HEK293 (cell line): ENCODE results near the gene MAP7D1.

Experiments used
- CTCF ChIA-PET: fragments of 350-600 bp; formaldehyde crosslinking; extraction: SDS; loops from one replicate; lab custom pipeline; 2021; ENCODE audit warnings: antibody characterized with exemption; lab: Yijun Ruan, JAX
- POLR2A ChIA-PET: fragments of 300-600 bp; formaldehyde crosslinking; extraction: SDS; loops from one replicate; lab custom pipeline; 2020; ENCODE audit warnings: antibody characterized with exemption, inconsistent platforms; lab: Yijun Ruan, JAX
- H3K27ac ChIP-seq: fragments of 200-500 bp; sonication (Bioruptor generic); 2 replicates; pipeline ENCODE4 v1.5.1; 2014; ENCODE audit warnings: low read depth, low read length, control low read depth, inconsistent platforms; ENCODE audit errors: extremely low read depth
- H3K36me3 ChIP-seq, 2 experiments: fragments of 200-500 bp in 1 of 2; sonication (Bioruptor generic) in 1 of 2; 1 replicate in 1 of 2; 2 replicates in 1 of 2; pipeline ENCODE4 v1.5.1; 2014 to 2017; ENCODE audit warnings: inconsistent platforms in 2 of 2, low read length in 2 of 2; ENCODE audit not compliant: control insufficient read depth in 2 of 2, insufficient read depth in 1 of 2
- H3K4me1 ChIP-seq: fragments of 200-500 bp; sonication (Bioruptor generic); 2 replicates; pipeline ENCODE4 v1.5.1; 2014; ENCODE audit warnings: mild to moderate bottlenecking, low read length, inconsistent platforms; ENCODE audit not compliant: control insufficient read depth, insufficient read depth
- H3K4me3 ChIP-seq: 2 replicates; pipeline ENCODE4 v1.5.1; 2011; ENCODE audit warnings: low read depth, mild to moderate bottlenecking, control low read depth, low read length, moderate library complexity
- H3K9me3 ChIP-seq: fragments of 200-500 bp; sonication (Bioruptor generic); 2 replicates; pipeline ENCODE4 v1.5.1; 2014; ENCODE audit warnings: low read depth, low read length, inconsistent platforms; ENCODE audit not compliant: control insufficient read depth, insufficient read depth
- PRDM10 ChIP-seq: fragments of 450-650 bp; formaldehyde crosslinking; IDR thresholded peaks from 2 replicates; pipeline ENCODE4 v1.5.1; 2016; ENCODE audit warnings: missing biosample characterization, missing genetic modification characterization
- YY2 ChIP-seq: fragments of 450-650 bp; formaldehyde crosslinking; IDR thresholded peaks from 2 replicates; pipeline ENCODE4 v1.5.1; 2016; ENCODE audit warnings: missing biosample characterization, missing genetic modification characterization
- ZBTB17 ChIP-seq: fragments of 450-650 bp; formaldehyde crosslinking; IDR thresholded peaks from 2 replicates; pipeline ENCODE4 v1.5.1; 2016; ENCODE audit warnings: missing biosample characterization, missing genetic modification characterization
- ZNF112 ChIP-seq: fragments of 450-650 bp; formaldehyde crosslinking; IDR thresholded peaks from 2 replicates; pipeline ENCODE4 v1.5.0; 2017; ENCODE audit warnings: missing biosample characterization, missing genetic modification characterization
- ZNF121 ChIP-seq: fragments of 450-650 bp; formaldehyde crosslinking; IDR thresholded peaks from 2 replicates; pipeline ENCODE4 v1.5.1; 2016; ENCODE audit warnings: missing biosample characterization, missing genetic modification characterization
- ZNF174 ChIP-seq: fragments of 450-650 bp; formaldehyde crosslinking; IDR thresholded peaks from 2 replicates; pipeline ENCODE4 v1.5.0; 2017; ENCODE audit warnings: missing biosample characterization, mild to moderate bottlenecking, missing genetic modification characterization
- ZNF274 ChIP-seq, 2 experiments: fragments of 200-500 bp in 1 of 2; fragments of 450-650 bp in 1 of 2; sonication (Bioruptor generic) in 1 of 2; formaldehyde crosslinking in 1 of 2; IDR thresholded peaks; 2 replicates each; pipeline versions ENCODE4 v1.5.1 to v1.6.1; 2014 to 2016; ENCODE audit warnings: borderline replicate concordance in 1 of 2, inconsistent platforms in 1 of 2, low read length in 1 of 2, missing biosample characterization in 1 of 2, missing genetic modification characterization in 1 of 2
- ZNF433 ChIP-seq: fragments of 450-650 bp; formaldehyde crosslinking; IDR thresholded peaks from 2 replicates; pipeline ENCODE4 v1.5.1; 2016; ENCODE audit warnings: missing biosample characterization, missing genetic modification characterization, low read depth
- ZNF48 ChIP-seq: fragments of 450-650 bp; formaldehyde crosslinking; IDR thresholded peaks from 2 replicates; pipeline ENCODE4 v1.5.1; 2016; ENCODE audit warnings: missing biosample characterization, missing genetic modification characterization
- ZNF529 ChIP-seq: fragments of 450-650 bp; formaldehyde crosslinking; IDR thresholded peaks from 2 replicates; pipeline ENCODE4 v1.5.1; 2017; ENCODE audit warnings: missing genetic modification characterization, missing biosample characterization; ENCODE audit not compliant: insufficient replicate concordance
- ZNF544 ChIP-seq: fragments of 450-650 bp; formaldehyde crosslinking; IDR thresholded peaks from 2 replicates; pipeline ENCODE4 v1.5.0; 2017; ENCODE audit warnings: missing biosample characterization, missing genetic modification characterization
- ZNF623 ChIP-seq: fragments of 450-650 bp; formaldehyde crosslinking; IDR thresholded peaks from 2 replicates; pipeline ENCODE4 v1.5.1; 2016; ENCODE audit warnings: missing biosample characterization, missing genetic modification characterization
- TF ChIP-seq, protein P1 (sequence below): fragments of 450-650 bp; formaldehyde crosslinking; IDR thresholded peaks from 2 replicates; pipeline ENCODE4 v1.5.1; 2016; ENCODE audit warnings: missing biosample characterization, missing genetic modification characterization
- TF ChIP-seq, protein P2 (sequence below): fragments of 450-650 bp; IDR thresholded peaks from 2 replicates; pipeline ENCODE4 v1.5.1; 2018; ENCODE audit warnings: missing biosample characterization, mild to moderate bottlenecking, missing genetic modification characterization

Gene MAP7D1

GRCh38 chr1:36208978-36209703 is 53.2 kb downstream of the MAP7D1 start:
- peak; percentile 90 for TF ChIP-seq ZNF121 (tag by site-specific recombination)
- TF ChIP-seq ZNF433 (tag by site-specific recombination): no peak
- TF ChIP-seq, all 188 proteins: peak for 1
- Histone ChIP-seq H3K9me3 (no peaks in the 10 kb centered on the region), H3K4me3 (no peak overlapping the region), H3K27ac (no peak overlapping the region), H3K4me1 (no peaks in the 10 kb centered on the region), H3K36me3 (no peaks in the 10 kb centered on the region)
- ChIA-PET CTCF (interaction anchor here (2.3 kb wide), 1 partner anchor 21 kb away, joined by 8 read pairs; no protein-coding TSS in a partner anchor), POLR2A (interaction anchor here (0.7 to 1.0 kb wide), 2 partner anchors 12 to 15 kb away, joined by 3 to 10 read pairs; partner anchors contain the start of gene THRAP3)

GRCh38 chr1:36211307-36211706 is 55.3 kb downstream of the MAP7D1 start:
- no peak overlapping the region for H3K4me3 ChIP-seq
- no peaks in the 10 kb centered on the region for H3K4me1 ChIP-seq
- ChIA-PET POLR2A (interaction anchor here (0.6 to 1.0 kb wide), 2 partner anchors 18 to 43 kb away, joined by 4 to 7 read pairs; no protein-coding TSS in a partner anchor), CTCF (interaction anchor here (0.7 to 1.7 kb wide), 4 partner anchors 23 to 209 kb away, joined by 3 to 6 read pairs (median 4); partner anchors contain the start of gene TRAPPC3)
- no peak overlapping the region for H3K27ac ChIP-seq
- H3K9me3 ChIP-seq: no peaks in the 10 kb centered on the region
- TF ChIP-seq, protein P1, sequence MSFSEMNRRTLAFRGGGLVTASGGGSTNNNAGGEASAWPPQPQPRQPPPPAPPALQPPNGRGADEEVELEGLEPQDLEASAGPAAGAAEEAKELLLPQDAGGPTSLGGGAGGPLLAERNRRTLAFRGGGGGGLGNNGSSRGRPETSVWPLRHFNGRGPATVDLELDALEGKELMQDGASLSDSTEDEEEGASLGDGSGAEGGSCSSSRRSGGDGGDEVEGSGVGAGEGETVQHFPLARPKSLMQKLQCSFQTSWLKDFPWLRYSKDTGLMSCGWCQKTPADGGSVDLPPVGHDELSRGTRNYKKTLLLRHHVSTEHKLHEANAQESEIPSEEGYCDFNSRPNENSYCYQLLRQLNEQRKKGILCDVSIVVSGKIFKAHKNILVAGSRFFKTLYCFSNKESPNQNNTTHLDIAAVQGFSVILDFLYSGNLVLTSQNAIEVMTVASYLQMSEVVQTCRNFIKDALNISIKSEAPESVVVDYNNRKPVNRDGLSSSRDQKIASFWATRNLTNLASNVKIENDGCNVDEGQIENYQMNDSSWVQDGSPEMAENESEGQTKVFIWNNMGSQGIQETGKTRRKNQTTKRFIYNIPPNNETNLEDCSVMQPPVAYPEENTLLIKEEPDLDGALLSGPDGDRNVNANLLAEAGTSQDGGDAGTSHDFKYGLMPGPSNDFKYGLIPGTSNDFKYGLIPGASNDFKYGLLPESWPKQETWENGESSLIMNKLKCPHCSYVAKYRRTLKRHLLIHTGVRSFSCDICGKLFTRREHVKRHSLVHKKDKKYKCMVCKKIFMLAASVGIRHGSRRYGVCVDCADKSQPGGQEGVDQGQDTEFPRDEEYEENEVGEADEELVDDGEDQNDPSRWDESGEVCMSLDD (tag by site-specific recombination): no peak
- peak; percentile 72; the same call in 1 of the 2 replicates for TF ChIP-seq ZNF121 (tag by site-specific recombination)
- no peaks in the 10 kb centered on the region for H3K36me3 ChIP-seq

GRCh38 chr1:36211841-36212240 is 55.9 kb downstream of the MAP7D1 start:
- ChIA-PET CTCF (interaction anchor here (1.2 to 1.7 kb wide), 3 partner anchors 24 to 208 kb away, joined by 3 to 6 read pairs (median 4); partner anchors contain the start of gene TRAPPC3), POLR2A (interaction anchor here (0.6 to 1.0 kb wide), 2 partner anchors 18 to 44 kb away, joined by 4 to 7 read pairs; no protein-coding TSS in a partner anchor)
- no peak overlapping the region for H3K4me3 ChIP-seq
- no peaks in the 10 kb centered on the region for H3K9me3 ChIP-seq
- no peak overlapping the region for H3K27ac ChIP-seq
- H3K36me3 ChIP-seq: no peaks in the 10 kb centered on the region
- H3K4me1 ChIP-seq: no peaks in the 10 kb centered on the region
- TF ChIP-seq ZNF623 (tag by site-specific recombination) (no peak), ZNF112 (tag by site-specific recombination) (no peak), PRDM10 (tag by site-specific recombination) (peak; percentile 45; the same call in 1 of the 2 replicates), ZNF529 (tag by site-specific recombination) (no peak)
- TF ChIP-seq, all 188 proteins: peak for 1

- TF ChIP-seq, protein P2, sequence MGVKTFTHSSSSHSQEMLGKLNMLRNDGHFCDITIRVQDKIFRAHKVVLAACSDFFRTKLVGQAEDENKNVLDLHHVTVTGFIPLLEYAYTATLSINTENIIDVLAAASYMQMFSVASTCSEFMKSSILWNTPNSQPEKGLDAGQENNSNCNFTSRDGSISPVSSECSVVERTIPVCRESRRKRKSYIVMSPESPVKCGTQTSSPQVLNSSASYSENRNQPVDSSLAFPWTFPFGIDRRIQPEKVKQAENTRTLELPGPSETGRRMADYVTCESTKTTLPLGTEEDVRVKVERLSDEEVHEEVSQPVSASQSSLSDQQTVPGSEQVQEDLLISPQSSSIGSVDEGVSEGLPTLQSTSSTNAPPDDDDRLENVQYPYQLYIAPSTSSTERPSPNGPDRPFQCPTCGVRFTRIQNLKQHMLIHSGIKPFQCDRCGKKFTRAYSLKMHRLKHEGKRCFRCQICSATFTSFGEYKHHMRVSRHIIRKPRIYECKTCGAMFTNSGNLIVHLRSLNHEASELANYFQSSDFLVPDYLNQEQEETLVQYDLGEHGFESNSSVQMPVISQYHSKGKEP: no peak
- TF ChIP-seq ZNF48 (tag by site-specific recombination): no peak
- TF ChIP-seq ZNF274 (IDR thresholded peaks at IDR 0.05; ENCODE audit: low read length): no peak
- TF ChIP-seq ZNF274 (tag by site-specific recombination; IDR thresholded peaks at IDR 0.05; ENCODE audit: borderline replicate concordance): no peak
- TF ChIP-seq YY2 (tag by site-specific recombination): no peak
- no peak for TF ChIP-seq ZNF544
- TF ChIP-seq ZNF174 (tag by site-specific recombination): no peak
- peak; percentile 70 for TF ChIP-seq ZBTB17
- POLR2A ChIA-PET: no interaction called here
- CTCF ChIA-PET: interaction anchor here (0.6 kb wide), 1 partner anchor 12 kb away, joined by 3 read pairs; the partner anchor contains the start of gene THRAP3
- Histone ChIP-seq H3K9me3 (no peaks in the 10 kb centered on the region), H3K4me1 (no peaks in the 10 kb centered on the region), H3K36me3 (no peaks in the 10 kb centered on the region), H3K4me3 (no peak overlapping the region), H3K27ac (no peak overlapping the region)
Observed at GRCh38 chr1:36212782-36213181, 56.8 kb downstream of the MAP7D1 start.
